ENCODE measurements around the gene PDE1A.

DNA sequence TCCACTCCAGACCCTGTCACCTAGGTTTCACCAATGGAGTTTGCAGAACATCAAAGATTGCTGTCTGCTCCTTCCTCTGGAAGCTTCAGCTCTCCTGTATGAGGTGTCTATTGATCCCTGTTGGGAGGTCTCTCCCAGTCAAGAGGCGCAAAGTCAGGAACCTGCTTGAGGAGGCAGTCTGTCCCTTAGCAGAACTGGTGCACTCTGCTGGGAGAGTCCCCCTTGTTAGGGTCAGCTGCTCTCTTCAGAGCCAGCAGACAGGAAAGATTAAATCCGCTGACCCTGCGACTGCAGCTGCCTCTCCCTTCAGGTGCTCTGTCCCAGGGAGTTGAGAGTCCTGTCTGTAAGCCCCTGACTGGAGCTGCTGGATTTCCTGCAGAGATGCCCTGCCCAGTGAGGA is 245.5 kb downstream of the PDE1A start:
- TF ChIP-seq AKNA (CRISPR knock-in tag; IDR thresholded peaks at IDR 0.05; ENCODE audit: borderline replicate concordance): no peak
- TF ChIP-seq, protein P1, sequence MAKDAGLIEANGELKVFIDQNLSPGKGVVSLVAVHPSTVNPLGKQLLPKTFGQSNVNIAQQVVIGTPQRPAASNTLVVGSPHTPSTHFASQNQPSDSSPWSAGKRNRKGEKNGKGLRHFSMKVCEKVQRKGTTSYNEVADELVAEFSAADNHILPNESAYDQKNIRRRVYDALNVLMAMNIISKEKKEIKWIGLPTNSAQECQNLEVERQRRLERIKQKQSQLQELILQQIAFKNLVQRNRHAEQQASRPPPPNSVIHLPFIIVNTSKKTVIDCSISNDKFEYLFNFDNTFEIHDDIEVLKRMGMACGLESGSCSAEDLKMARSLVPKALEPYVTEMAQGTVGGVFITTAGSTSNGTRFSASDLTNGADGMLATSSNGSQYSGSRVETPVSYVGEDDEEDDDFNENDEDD (CRISPR knock-in tag; IDR thresholded peaks at IDR 0.05; ENCODE audit: borderline replicate concordance): no peak

Measured in HepG2 (cell line).